Omental fat pad (tissue), 4 donors: Measurements from ENCODE around the gene TRPM4. TPM values are rescaled to one million over a fixed set of nuclear protein-coding genes. Genes with fewer than 3 reads are reported as not detected.

Experiments used
- ATAC-seq: fragments of 150-250 bp; one replicate; pipeline ENCODE4 v1.9.1; 2016; ENCODE audit warnings: mild to moderate bottlenecking, moderate library complexity; ENCODE audit not compliant: low FRiP score
- DNase-seq: peaks from one replicate; pipeline ENCODE4 v3.0.0-alpha.2; 2019; ENCODE audit warnings: low spot score
- CTCF ChIP-seq, 3 donors: fragments of 450-650 bp; IDR thresholded peaks; one replicate each; pipeline ENCODE4 v1.5.1; 2016 to 2017; ENCODE audit warnings: antibody characterized with exemption in 3 of 3, mild to moderate bottlenecking in 3 of 3, moderate library complexity in 2 of 3
- total RNA-seq, 4 donors: library from RNA; depleted of rRNA; stranded (reverse); fragments of >200 nt; gene quantifications; one replicate each; pipeline ENCODE4 v1.1.0, GENCODE V29; 2016

The TRPM4 gene
- total RNA-seq = 10 to 100 TPM in 2 of 4 donors, 1 to 10 TPM in 2; 7.2 to 26.0 (median 10.6) TPM

GRCh38 chr19:49157445-49158224 lies at the start of gene TRPM4:
Gene TRPM4, plus strand, starts transcription at chr19:49157792. Its CDS starts 75 bp downstream, at chr19:49157867.
- ATAC-seq = peak; percentile 91
- DNase-seq = peak; percentile 72
- no peak for TF ChIP-seq CTCF (IDR thresholded peaks at IDR 0.05)

DNA sequence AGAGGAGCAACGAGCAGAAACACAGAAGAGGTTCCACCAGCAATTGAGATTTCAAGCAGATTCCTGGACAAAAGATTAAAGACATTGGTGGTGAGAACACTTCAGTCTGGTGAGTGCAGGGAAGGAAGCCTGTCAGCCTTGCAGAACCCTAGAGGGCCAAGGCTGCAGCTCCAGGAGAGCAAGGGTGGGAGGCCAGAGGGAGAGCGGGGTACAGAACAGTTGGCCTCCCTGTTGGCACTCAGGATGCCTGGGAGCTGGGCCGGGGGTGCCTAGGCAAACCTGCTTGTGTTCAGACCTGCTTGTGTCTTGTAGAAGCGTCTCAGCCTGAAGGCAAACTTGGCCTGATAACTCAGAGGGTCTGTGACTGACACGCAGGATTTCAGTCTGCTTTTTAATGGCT lies 48.5 kb upstream of the TRPM4 start:
- no peak for TF ChIP-seq CTCF (IDR thresholded peaks at IDR 0.05)
- ATAC-seq = no peak
- DNase-seq = no peak

GRCh38 chr19:49109569-49110233 lies 47.9 kb upstream of the TRPM4 start:
- DNase-seq = no peak
- no peak for ATAC-seq
- TF ChIP-seq CTCF (IDR thresholded peaks at IDR 0.05) = no peak

DNA sequence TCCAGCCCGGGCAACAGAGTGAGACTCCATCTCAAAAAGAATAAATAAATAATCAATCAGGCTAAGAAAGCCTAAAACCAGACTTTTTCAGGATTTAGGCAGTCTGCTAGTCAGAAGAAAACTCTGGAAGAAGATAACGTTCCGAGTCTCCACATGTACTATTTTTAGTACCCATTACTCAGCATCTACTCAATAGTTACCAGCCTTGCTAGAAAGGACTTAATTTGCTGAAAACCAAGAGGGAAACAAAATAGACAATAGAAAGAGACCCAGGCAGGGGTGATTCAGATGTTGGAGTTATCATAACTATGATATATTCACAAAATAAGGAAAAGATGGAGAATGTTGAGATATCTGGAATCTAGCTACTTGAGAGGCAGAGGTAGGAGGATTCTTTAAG lies 47.0 kb upstream of the TRPM4 start:
- ATAC-seq (no peak), DNase-seq (no peak)
- TF ChIP-seq CTCF (IDR thresholded peaks at IDR 0.05) = no peak

DNA sequence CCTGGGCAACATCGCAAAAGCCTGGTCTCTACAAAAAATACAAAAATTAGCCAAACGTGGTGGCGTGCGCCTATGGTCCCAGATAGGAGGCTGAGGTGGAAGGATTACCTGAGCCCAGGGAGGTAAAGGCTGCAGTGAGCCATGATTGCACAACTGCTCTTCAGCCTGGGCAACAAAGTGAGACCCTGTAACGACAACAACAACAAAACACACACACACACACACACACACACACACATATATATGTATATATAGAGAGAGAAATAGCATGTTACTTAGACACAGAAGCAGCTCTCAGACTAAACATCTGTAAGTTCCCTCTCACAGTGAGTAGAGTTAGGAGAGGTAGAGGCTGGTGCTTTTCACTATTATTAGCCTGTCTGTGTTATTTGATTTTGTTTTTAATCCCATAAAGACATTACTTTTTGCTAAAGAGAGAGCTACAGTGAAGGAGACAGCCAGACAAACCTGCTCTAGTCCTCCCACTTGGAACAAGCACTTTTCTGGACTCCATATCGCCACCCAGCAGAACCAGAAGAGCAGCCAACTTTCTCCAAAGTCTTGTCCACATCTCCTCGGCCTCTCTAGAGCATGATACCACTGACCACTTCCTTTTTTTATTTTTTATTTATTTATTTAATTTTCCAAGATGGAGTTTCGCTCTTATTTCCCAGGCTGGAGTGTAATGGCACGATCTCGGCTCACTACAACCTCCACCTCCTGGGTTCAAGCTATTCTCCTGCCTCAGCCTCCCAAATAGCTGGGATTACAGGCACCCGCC lies 46.2 kb upstream of the TRPM4 start:
- no peak for ATAC-seq
- TF ChIP-seq CTCF (IDR thresholded peaks at IDR 0.05) = no peak
- DNase-seq = no peak

DNA sequence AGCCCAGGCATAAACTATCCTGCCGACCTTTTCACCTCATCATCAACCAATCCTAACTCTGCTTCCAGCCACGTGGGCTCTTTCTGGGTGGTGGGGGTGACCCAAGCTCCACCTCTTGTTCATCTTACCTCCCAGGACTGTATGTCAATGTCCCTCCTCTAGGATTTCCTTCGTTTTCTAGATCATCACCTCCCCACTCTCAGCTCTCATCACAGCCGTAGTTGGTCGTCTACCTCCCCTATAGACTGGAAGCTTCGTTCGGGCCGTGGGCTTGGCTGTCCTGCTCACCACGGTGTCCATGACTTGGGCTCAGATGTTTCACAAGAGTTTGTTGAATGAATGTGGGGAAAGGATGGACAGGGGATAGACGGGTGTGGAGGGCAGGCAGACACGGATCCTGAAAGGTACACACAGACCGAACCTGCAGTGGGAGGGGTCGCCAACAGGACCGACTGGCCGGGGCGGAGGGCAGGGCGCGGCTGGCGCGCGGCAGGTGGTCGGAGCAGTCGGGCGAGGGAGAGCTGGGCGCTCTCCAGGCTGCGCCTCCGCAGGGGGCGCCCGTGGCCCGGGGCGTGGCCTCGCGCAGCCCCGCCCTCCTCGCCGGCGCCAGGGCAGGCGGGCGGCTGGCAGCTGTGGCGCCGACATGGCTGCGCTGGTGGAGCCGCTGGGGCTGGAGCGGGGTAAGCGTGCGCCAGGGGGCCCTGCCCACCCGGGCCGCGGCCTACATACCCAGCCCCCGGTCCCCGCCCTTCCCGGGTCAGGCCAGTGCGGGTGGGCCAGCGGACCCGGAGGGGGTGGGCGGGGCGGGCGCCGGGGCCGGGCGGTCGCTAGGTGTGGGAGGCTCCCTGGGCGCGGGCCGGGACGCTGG lies 43.6 kb upstream of the TRPM4 start, which contains the start of gene LIN7B:
Gene LIN7B, plus strand, starts transcription at position 609 of the 868 bp plus-strand sequence. Its CDS starts 35 bp downstream, at position 644.
- DNase-seq = no peak
- no peak for TF ChIP-seq CTCF (IDR thresholded peaks at IDR 0.05)
- ATAC-seq = peak; percentile 70
